CD4-positive, alpha-beta T cell treated with Interleukin-15 for 1 hour (primary cell): ENCODE measurements around the gene SAP25.

Source experiments
- DNase-seq: peaks from one replicate; pipeline ENCODE4 v3.0.0-alpha.2; 2020

The SAP25 gene

DNA sequence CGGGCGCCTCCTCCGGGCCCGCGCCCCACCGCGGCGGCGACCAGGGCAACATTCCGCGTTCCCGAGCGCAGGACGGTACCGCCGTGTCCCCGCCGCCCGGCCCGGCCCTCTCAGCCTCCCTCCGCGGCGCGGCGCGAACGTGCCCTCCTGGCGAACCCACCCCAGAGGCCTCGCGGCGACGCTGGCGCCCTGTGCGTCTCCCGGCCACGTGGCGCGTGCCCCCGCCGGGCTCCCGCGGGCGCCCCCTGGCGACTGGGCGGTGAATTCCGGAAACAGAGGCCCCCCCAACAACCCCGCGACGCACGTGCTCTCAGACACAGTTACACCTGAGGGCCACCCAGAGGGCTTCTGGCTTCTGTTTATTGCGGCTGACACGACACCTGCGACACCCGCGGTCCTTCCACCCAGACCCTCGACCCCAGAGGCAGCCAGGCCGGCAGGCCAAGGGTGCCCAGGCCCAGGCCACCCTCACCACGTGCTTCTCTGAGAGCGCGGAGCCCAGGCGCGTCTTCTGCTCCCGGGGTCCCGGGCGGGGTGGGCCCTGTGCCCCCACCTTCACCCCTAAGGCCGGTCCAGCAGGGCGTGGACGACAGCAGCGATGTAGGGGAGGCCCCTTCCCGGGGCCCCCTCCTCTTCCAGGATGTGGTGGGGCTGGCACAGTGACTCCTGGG lies at the start of gene SAP25:
Gene SAP25, minus strand, starts transcription at position 210 of the 671 bp plus-strand sequence. Its CDS starts 158 bp downstream, at position 52.
- no peak for DNase-seq

DNA sequence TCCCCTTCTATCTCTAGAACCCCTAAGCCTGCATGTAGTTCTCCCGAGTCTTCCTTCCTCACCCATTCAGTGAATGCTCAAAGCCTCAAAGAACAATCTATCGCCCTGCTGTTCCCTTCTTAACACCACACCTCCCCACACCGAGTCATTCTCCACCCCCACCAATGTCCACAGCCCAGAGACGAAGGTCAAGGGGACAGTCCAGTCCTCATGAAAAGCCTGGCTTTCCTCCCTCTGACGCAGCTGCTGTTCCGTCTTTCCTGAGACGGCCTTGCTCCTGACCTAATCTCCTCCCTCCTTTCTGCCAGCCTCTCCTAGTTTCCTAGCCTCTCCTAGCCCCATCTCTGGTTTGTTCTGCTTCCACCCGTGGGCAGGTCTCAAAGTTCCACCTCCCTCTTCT lies 47.9 kb upstream of the SAP25 start:
- no peak for DNase-seq

DNA sequence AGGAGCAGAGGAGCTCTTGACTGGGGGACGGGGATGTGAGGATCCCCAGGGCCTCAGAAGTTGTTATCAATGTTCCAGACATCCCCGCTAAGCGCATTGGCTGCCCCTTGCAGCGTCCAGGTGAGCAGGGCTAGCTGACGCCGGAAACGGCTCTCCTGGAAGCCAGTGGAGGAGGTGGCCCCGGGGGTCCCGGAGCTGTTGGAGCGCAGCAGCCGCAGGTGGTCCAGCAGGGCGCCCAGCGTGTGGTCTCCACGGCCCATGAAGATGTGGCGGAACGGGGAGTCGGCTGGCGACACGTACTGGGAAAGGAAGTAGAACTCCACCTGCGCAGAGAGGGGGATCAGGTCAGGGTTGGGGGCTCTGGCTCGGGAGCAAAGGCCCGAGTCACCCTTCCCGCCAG lies 47.1 kb upstream of the SAP25 start:
- DNase-seq = no peak

DNA sequence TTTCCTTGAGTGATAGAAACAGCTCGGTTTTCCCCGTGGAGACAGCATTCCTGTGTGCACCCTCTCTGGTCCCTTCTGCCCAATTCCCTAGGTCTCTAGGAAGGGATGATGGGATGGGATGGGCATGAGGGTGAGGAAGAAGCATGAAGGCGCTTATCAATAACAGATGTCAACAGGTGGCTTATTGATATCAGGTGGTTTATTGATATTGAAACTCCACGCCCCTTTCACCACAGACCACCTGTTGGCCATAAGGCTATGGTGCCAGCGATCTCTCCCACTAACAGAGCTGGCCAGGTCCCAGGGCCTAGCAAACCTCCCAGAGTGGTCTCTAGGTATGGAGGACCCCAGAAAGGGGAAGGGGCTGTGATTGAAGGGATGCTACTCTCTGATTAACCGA lies 46.5 kb upstream of the SAP25 start:
- DNase-seq = no peak

DNA sequence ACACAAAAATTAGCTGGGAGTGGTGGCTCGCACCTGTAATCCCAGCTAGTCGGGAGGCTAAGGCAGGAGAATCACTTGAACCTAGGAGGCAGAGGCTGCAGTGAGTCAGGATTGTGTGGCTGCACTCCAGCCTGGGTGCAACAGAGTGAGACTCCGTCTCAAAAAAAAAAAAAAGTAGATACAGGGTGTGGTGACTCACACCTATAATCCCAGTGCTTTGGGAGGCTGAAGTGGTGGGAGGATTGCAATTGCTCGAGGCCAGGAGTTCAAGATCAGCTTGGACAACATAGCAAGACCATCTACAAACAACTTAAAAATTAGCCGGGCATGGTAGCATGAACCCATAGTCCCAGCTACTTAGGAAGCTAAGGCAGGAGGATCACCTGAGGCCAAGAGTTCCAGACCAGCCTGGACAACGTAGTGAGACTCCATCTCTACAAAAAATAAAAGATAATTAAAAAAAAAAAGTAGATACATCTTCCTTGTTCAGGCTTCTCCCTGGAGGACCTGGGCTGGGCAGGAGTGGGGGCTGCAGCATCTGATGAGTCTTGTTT lies 40.7 kb upstream of the SAP25 start:
- DNase-seq = no peak

DNA sequence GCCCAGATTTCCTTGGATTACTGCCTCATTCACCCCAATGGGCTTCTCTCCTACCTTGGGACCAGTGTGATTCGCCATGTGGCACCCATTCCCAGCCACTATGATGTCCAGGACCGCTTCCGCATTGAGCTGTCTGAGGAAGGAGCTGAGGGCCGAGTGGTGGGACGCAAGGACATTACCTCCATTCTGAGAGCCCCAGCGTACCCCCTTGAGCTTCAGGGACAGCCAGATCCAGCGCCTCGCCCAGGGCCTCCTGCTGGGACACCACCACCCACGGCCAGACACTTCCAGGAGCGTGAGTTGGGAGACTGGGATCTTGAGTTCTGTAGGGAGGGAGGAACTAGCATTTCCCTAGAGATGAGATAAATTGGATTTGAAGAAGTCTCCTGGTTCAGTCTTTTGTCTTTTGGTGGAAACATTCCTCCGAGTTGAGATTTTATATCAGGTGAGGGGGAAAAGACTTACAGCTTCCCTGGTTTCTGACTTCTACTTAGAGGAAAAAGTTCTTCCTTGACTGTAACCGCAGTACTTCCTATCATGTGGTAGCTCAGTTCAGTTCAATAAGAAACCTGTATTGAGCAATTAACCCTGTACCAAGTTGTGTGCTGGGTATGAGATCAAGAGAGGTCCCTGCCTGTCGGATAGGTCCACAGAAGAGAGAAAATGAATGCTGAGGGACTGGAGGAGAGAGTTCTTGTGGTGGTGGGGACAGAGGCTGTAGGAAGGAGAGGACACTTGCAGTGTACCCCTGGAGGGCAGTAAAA lies 39.9 kb upstream of the SAP25 start:
- no peak for DNase-seq

DNA sequence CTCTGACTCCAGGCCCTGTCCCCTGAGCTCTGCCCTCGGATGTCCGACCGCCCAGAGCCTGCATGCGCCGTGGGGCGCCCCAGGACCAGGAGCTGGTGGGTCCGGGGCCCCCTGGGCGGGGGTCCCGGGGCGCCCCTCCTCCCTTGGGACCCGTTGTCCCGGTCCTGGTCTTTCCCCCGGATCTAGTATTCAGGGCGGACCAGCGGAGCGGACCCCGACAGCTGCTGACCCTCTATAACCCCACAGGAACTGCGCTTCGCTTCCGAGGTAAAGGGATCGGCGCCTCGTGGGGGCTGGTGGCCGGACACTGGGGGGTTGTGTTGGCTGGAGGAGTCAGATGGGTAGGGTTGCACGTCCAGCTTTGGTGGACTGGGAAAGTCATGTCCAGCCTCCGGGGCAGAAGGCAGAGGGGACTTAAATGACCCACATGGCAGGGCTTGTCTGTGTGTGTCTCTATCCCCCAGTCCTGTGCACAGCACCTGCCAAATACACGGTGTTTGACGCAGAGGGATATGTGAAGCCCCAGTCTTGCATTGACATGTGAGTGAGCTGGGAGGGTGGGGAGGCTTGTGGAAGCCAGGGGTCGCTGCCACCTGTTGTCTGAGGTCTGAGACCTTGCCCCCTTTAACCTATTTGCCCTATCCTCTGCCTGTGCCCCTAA lies 39.2 kb upstream of the SAP25 start:
- DNase-seq = no peak

DNA sequence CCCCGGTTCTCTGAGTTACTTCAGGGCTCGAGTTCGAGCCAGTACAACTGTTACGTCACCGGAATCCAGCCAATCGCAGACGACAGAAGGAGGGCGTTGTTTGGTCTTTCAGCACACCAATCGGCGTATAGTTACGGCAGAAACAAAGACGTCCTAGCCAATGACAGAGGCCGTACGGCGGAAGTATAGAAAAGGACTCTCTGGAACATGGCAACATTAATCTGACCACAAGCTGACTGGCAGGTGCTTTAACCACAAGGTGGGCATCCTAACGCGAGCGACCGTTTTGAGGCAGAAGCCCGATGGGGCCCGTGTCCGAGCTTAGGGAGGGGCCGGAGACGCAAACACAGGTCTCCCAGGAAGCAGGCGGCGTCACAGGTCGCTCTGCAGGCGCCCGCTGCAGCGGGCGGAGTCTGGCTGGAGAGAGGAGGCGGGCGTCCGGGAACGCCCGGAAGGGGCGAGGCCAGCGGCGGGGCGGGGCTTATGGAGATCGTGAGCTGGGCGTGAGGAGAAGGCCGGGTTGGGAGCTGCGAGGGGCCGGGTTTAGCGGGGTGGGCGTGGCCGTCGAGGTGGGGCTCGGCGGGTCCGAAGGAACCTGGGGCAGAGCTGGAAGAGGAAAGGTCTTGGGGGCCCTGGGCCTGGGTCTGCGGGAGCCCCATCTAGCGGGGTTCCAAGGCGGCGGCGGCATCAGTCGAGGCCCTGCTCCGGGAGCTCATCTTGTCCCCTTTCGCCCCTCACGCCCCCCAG lies 38.5 kb upstream of the SAP25 start, which contains the start of gene MOSPD3:
Gene MOSPD3, plus strand, starts transcription at position 558 of the 747 bp plus-strand sequence. CDS start 252 bp downstream, outside the sequence.
- peak; percentile 98 for DNase-seq

DNA sequence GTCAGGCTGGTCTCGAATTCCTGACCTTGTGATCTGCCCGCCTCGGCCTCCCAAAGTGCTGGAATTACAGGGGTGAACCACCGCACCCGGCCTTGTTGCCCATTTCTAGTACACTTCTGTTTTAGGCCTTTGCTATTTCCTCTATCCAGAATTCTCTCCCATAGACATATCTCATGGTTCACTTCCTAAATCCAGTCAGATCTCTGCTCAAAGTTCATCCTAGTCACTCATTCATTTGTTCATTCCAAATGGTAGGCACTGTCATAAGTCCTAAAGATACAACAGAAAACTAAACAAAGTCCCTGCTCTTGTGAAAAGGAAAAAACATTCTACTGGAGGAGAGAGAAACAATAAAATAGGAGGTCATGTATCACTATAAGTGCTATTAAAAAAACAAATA lies 36.3 kb upstream of the SAP25 start:
- DNase-seq = no peak

DNA sequence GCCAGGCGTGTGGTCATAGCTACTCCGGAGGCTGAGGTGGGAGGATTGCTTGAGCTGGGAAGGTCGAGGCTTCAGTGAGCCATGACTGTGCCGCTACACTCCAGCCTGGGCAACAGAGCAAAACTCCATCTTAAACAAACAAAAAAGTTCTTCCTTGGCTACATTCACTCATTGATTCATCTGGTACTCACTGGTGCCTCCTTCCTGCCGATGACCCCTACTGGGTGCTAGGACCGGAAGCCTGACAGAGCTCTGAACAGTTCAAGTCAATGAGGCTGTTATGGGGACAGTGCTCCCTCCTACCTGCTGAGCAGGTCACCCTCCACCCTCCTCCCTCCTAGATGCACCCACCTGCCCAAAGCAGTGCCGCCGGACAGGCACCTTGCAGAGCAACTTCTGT lies 33.4 kb upstream of the SAP25 start:
- DNase-seq = no peak

DNA sequence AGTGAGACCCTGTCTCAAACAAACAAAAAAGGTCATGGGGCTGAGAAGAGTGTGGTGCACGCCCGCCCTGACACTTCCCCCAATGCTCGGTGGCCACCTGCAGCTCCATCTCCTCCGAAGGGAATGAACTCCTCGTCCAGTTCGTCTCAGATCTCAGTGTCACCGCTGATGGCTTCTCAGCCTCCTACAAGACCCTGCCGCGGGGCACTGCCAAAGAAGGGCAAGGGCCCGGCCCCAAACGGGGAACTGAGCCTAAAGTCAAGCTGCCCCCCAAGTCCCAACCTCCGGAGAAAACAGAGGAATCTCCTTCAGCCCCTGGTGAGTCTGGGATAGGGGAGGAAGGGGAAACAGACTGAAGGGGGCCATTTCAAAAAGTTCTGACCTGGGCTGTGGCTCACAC lies 32.6 kb upstream of the SAP25 start:
- DNase-seq = no peak

DNA sequence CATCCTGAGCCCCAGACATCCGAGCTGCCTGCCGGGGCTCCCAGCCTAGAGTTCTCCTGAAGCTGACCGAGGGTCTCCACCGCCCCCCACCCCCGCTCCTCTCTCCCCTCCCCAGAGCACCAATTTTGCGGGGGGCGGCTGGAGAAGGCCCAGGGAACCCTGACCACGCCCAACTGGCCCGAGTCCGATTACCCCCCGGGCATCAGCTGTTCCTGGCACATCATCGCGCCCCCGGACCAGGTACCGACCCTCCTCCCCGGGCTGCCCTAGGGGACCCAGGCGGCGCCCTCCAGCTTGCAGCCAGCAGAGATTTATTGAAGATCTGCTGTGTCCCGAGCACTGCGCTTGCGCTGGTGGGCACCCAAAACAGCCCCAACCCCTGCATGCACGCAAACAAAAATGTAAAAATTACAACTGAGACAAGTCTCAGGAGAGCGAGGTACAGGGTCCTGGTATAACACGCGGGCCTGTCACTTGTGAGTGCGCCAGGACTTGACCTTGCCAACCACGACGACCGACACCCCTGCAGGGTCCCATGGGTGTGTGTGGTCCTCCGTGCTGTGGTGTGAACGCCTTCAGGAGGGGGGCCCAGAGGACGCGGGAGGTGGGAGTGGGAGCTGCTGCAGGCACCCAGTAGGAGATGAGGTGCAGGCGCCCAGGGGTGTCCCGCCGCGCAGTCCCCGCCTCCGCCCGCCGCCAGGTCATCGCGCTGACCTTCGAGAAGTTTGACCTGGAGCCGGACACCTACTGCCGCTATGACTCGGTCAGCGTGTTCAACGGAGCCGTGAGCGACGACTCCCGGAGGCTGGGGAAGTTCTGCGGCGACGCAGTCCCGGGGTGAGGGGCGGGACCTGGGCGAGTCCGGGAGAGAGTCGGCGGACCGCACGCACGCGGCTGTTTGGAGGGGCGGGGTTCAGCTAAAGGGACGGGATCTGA lies 31.5 kb upstream of the SAP25 start:
- DNase-seq = peak; percentile 39

DNA sequence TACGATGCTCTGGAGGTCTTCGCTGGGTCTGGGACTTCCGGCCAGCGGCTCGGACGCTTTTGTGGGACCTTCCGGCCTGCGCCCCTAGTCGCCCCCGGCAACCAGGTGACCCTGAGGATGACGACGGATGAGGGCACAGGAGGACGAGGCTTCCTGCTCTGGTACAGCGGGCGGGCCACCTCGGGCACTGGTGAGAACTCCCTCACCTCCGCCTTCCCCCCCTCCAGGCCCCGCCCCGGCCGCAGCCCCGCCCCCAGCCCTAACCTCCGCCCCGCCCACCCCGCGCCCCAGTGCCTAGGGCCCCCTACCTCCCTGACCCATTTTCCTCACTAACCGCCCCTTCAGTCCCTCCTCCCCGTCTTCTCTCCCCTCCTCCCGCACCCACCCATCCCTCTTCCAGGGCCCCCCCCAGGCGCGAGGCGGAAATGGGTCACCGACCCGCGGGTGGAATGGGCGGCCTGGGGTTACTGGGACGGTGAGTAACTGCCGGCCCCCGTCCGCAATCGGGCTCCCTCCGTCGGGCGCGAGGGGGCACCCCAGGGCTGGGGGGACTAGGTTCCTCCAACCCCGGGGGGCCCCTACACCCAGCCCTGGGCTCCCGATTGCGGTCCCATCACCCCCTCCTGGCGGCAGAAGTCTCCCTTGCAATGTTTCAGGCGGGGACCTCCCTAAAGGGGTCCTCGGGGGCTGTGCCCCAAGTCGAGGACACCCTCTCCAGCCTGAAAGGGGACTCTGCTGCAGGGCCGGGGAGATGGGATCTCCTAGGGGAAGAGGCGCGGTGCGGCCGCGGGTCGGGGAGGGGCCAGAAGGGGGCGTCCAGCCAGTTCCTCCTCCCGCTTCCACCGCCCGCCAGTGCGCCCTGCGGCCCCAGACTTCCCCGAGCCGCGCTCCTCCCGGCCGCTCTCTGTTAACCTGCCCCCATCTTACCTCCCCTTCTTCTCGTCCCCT lies 30.6 kb upstream of the SAP25 start:
- peak; percentile 81 for DNase-seq

DNA sequence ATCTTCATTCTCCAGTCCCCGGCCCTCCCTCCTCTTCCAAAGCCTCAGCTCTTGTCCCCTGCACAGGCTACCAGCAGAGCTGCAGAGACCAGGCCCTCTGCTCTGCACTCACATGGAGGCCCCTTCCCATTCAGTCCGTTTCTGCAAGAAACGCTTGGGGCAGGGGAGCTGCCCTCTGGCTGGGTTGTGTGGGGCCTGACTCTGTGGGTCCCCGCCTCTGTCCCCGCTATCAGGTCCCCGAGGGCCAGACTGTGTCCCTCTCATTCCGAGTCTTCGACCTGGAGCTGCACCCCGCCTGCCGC lies 30.0 kb upstream of the SAP25 start:
- no peak for DNase-seq

DNA sequence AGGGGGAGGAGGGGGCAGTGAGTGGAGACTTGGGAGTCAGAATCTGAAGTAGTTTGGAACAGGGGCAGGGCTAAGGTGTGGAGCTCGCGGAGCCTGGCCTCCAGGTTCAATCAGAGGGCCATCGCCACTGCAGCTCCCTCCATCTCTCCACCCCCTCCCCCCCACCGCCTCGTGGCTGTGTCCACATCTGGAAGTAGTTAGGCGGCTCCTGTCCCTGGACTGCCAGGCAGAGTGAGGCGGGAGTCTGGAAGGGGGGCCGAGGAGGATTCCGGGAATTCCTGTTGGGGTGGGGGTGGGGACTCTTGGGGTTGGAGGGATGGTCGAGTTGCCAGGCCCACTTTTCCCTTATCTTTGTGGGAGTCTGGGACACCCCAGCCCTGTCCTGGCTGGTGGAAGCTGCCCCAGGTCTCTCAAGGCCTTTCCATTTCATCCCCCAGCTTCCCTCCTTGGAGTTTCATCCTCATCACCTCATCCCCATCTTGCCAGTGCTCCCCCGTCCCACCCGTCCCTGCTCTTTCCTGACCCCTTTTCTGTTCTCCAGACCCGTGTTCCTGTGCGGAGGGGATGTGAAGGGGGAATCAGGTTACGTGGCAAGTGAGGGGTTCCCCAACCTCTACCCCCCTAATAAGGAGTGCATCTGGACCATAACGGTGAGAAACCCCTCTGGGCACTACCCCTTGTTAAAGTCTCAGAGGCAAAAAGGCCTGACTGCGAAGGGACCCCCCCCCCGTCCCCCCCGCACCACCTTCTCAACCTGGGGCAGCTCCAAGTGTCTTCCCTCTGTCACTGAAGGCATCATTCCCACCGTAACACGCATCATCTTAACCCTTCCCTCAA lies 29.4 kb upstream of the SAP25 start:
- DNase-seq = no peak

DNA sequence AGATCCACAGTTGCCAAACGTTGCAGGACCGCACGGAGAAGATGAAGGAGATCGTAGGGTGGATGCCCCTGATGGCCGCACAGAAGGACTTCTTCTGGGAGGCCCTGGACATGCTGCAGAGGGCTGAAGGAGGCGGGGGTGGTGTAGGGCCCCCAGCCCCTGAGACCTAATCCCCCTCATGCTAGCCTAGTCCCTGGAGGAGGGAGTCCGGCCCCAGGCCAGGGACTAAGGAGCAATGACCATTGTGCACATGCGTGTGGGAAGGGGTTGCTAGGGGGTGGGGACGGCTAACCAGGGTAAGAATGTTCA lies 27.0 kb upstream of the SAP25 start:
- no peak for DNase-seq

DNA sequence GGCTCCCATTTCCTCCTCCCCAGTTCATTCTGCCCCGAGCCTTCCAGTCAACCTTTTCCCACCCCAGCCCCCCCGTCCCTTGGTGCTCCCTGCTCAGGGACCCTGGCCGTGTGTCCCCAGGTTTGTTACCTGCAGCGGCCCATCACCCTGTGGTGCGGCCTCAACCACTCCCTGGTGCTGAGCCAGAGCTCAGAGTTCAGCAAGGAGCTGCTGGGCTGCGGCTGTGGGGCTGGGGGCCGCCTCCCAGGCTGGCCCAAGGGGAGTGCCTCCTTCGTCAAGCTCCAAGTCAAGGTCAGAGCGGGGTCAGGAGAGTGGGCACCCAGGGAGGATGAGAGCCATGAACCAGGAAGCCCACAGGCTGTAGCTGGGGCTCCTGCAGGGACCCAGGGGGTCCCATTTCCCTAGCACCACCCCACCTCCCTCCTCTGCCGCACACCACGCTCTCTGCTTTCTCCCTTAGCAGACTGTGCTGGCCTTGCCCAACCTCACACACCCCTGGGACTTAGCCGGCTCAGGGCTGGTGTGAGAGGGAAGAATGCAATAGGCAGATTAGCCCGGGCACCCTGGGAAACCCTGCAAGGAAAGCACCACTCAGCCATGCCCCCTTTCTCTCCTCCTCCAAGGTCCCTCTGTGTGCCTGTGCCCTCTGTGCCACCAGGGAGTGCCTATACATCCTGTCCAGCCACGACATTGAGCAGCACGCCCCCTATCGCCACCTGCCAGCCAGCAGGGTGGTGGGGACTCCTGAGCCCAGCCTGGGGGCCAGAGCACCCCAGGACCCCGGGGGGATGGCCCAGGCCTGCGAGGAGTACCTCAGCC lies 26.4 kb upstream of the SAP25 start:
- no peak for DNase-seq

DNA sequence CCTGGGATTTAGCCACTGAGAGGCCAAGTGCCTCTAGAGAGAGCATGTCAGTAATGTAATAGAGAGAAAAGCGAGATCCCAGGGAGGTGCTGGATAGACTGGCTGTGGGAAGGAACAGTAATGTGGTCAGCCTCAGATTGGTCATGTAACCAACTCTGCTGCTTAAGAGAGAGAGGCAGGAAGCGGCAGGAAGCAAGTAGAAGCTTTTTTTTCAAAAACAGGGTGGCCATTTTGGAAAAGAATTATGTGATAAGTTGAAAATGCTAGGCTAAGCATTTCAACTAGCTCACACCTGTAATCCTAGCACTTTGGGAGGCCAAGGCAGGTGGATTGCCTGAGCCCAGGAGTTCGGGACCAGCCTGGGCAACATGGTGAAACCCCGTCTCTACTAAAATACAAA lies 24.7 kb upstream of the SAP25 start:
- DNase-seq = no peak

DNA sequence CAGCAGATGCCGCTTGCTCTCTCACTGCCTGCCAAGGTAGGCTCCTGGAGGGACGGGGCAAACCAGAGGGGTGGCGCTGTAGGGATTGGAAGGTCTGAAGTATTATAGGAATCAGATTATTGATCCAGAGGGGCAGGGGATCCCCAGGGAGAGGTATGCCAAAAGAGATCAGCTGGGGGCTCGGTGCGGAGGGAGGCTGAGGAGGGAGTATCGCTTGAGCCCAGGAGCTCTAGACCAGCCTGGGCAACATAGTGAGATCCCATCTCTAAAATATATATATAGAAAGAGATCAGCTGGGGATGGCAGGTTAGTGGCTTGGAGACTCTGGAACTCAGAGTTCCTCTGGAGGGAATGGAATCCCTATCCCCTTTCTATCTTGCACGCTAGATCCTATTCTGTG lies 21.5 kb upstream of the SAP25 start:
- DNase-seq = no peak
